ENCODE measurements around the gene CMTM5.

GRCh38 chr14:23345987-23346692 lies 30.7 kb upstream of the CMTM5 start:
- TF ChIP-seq POLR2A (IDR thresholded peaks at IDR 0.05) (no peak), CTCF (IDR thresholded peaks at IDR 0.05) (no peak), EP300 (IDR thresholded peaks at IDR 0.05; ENCODE audit: low read depth) (no peak)

Measured in transverse colon (tissue), 3 donors.